ENCODE results near the gene SLC39A11. TPM values are rescaled to one million over a fixed set of nuclear protein-coding genes. Genes with fewer than 3 reads are reported as not detected.
"Not testable (repeated sequence)": the region's sequence is repeated elsewhere in the genome, so short reads cannot be mapped to it uniquely, and the experiment has no call there.

The SLC39A11 gene
- polyA plus RNA-seq, 5 donors = 13.8 to 20.5 (median 15.6) TPM

GRCh38 chr17:72658675-72659074 is 433.8 kb downstream of the SLC39A11 start:
- no peak for DNase-seq

- no peak for DNase-seq
These were observed 434.8 kb downstream of the SLC39A11 start for GRCh38 chr17:72657467-72658317.

- DNase-seq = no peak
These were observed 436.2 kb downstream of the SLC39A11 start for GRCh38 chr17:72656130-72656763.

GRCh38 chr17:72654706-72655105 is 437.8 kb downstream of the SLC39A11 start:
- DNase-seq = no peak

- no peak for DNase-seq
These were observed 440.5 kb downstream of the SLC39A11 start for GRCh38 chr17:72651988-72652387.

- no peak for DNase-seq
These were observed 443.8 kb downstream of the SLC39A11 start for GRCh38 chr17:72648702-72649101.

- no peak for DNase-seq
These were observed 446.3 kb downstream of the SLC39A11 start for GRCh38 chr17:72646176-72646575.

- DNase-seq = no peak
These were observed 448.0 kb downstream of the SLC39A11 start for GRCh38 chr17:72644492-72644891.

GRCh38 chr17:72643575-72644216 is 448.8 kb downstream of the SLC39A11 start:
- no peak for DNase-seq

GRCh38 chr17:72642720-72643119 is 449.8 kb downstream of the SLC39A11 start:
- no peak for DNase-seq

- no peak for DNase-seq
These were observed 451.9 kb downstream of the SLC39A11 start for GRCh38 chr17:72640415-72641165.

GRCh38 chr17:72639711-72640110 is 452.8 kb downstream of the SLC39A11 start:
- no peak for DNase-seq

- not testable (repeated sequence) for DNase-seq
These were observed 453.6 kb downstream of the SLC39A11 start for GRCh38 chr17:72638932-72639331.

- DNase-seq = no peak
These were observed 457.4 kb downstream of the SLC39A11 start for GRCh38 chr17:72635034-72635635.

GRCh38 chr17:72634621-72635020 is 457.9 kb downstream of the SLC39A11 start:
- no peak for DNase-seq

- DNase-seq = no peak
These were observed 460.4 kb downstream of the SLC39A11 start for GRCh38 chr17:72631949-72632684.

GRCh38 chr17:72631568-72631948 is 460.9 kb downstream of the SLC39A11 start:
- no peak for DNase-seq

GRCh38 chr17:72624652-72625051 is 467.8 kb downstream of the SLC39A11 start:
- no peak for DNase-seq

GRCh38 chr17:72624226-72624625 is 468.3 kb downstream of the SLC39A11 start:
- no peak for DNase-seq

GRCh38 chr17:72622661-72623433 is 469.6 kb downstream of the SLC39A11 start:
- DNase-seq = no peak

All from right lung (tissue), 5 donors.